ENCODE measurements around the gene CDRT15L2. TPM values are rescaled to one million over a fixed set of nuclear protein-coding genes. Genes with fewer than 3 reads are reported as not detected.
"Not testable (repeated sequence)": the region's sequence is repeated elsewhere in the genome, so short reads cannot be mapped to it uniquely, and the experiment has no call there.

CDRT15L2 gene
- total RNA-seq, 3 donors from 2014 or later (not counting 1 experiment from before 2014, with no cell fraction given), result not detected

DNA sequence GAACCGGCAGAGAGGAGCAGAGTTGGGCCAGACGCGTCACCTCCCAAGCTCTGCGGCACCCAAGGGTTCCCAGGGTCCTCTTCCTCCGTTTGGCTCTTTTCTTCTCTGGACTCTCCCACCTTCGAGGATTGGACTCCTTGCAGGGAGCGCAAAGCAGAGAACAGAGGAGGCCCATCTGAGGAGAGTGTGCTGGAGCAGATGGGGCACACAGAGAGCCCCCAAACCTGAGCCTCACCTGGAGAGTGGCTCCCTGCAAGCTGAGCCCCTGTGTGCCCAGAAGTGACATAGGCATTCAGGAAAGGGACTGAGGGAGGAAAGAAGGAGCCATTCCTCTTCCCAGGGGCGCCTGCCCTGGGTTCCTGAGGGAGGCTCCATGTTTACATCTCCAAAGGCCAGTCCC is 6.3 kb upstream of the CDRT15L2 start:
- H3K4me3 Mint-ChIP-seq; H3K36me3 Mint-ChIP-seq; H3K9me3 Mint-ChIP-seq; H3K27me3 Mint-ChIP-seq (ENCODE audit: low read depth in 2 of 2); H3K4me1 ChIP-seq (ENCODE audit: control insufficient read depth, insufficient read depth, low read length); H3K4me1 Mint-ChIP-seq; H3K9me3 ChIP-seq (ENCODE audit: control insufficient read depth, insufficient read depth, low read length); ATAC-seq; DNase-seq; H3K27ac Mint-ChIP-seq; H3K4me3 ChIP-seq (ENCODE audit: low read length); H3K27me3 ChIP-seq (ENCODE audit: control insufficient read depth, insufficient read depth, low read length); H3K27ac ChIP-seq (ENCODE audit: low read length); H3K36me3 ChIP-seq (ENCODE audit: control insufficient read depth, insufficient read depth, low read length); intact Hi-C loops (cut with micrococcal nuclease): not testable (repeated sequence)
- WGBS (ENCODE audit: insufficient coverage), result 88% methylated on average over 6 of the region's 8 CpGs

DNA sequence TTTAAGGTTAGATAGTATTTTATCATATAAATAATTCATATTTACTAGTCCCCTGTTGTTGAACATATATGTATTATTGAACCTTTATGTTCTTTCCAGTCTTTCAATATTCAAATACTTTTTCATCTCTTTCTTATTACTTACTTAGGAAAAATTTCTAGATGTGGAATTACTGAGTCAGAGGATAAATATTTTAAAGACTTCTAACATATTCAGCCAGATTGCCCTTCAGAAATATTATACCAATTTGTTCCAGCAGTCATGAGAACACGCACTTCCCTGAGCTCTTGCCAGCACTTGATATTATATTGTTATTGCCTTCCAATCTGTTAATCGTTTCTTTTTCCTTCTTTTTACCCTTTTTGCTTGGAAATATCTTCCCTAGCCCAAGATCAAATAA is 4.5 kb upstream of the CDRT15L2 start:
- ATAC-seq; H3K4me1 Mint-ChIP-seq; H3K27me3 ChIP-seq (ENCODE audit: control insufficient read depth, insufficient read depth, low read length); H3K27me3 Mint-ChIP-seq (ENCODE audit: low read depth in 2 of 2); H3K9me3 ChIP-seq (ENCODE audit: control insufficient read depth, insufficient read depth, low read length); H3K4me3 ChIP-seq (ENCODE audit: low read length); H3K27ac Mint-ChIP-seq; H3K9me3 Mint-ChIP-seq; H3K27ac ChIP-seq (ENCODE audit: low read length); H3K4me3 Mint-ChIP-seq; H3K36me3 ChIP-seq (ENCODE audit: control insufficient read depth, insufficient read depth, low read length); DNase-seq; intact Hi-C loops (cut with micrococcal nuclease); H3K4me1 ChIP-seq (ENCODE audit: control insufficient read depth, insufficient read depth, low read length); H3K36me3 Mint-ChIP-seq: not testable (repeated sequence)
- WGBS (ENCODE audit: insufficient coverage), result 100% methylated on average over 1 of the region's 2 CpGs

DNA sequence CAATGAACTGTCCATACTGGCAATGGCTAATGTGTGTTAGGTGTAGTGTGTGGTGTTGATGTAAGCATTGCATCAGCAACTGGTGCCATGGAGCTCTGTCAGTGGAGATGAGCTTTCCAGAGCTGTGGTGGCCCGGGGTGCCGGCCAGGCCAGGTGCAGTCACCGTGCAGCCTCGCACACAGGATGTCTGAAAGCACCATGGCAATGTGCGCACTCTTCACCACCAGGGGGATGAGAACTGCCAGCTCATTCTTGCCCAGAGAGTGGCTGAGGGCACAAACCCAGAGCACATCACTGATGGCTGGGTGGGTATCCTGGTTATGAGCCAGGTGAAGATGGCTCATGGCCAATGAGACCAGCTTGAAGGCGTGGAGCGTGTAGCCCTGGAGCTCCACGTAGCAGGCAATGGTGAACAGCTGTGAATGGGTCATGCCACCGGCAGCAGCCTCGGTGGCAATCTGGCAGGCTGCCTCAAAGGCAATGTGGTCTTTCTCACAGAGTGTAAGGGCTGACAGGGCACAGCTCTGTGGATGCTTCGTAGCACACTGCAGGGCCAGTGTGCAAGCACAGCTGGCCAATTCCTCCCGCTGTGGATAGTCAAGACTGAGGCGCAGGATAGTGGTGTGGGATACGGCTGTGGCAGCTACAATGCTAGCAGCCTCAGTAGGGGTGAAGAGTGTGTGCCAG is 4.5 kb downstream of the CDRT15L2 start:
- H3K4me1 ChIP-seq (ENCODE audit: control insufficient read depth, insufficient read depth, low read length); intact Hi-C loops (cut with micrococcal nuclease); H3K4me3 ChIP-seq (ENCODE audit: low read length); H3K9me3 ChIP-seq (ENCODE audit: control insufficient read depth, insufficient read depth, low read length); H3K27ac Mint-ChIP-seq; H3K36me3 ChIP-seq (ENCODE audit: control insufficient read depth, insufficient read depth, low read length); H3K4me1 Mint-ChIP-seq; H3K4me3 Mint-ChIP-seq; H3K36me3 Mint-ChIP-seq; H3K27ac ChIP-seq (ENCODE audit: low read length); H3K27me3 ChIP-seq (ENCODE audit: control insufficient read depth, insufficient read depth, low read length); H3K9me3 Mint-ChIP-seq; DNase-seq; H3K27me3 Mint-ChIP-seq (ENCODE audit: low read depth in 2 of 2): not testable (repeated sequence)
- ATAC-seq, result peak in 1 of 3 donors; percentile 32
- WGBS (ENCODE audit: insufficient coverage), result 96% methylated on average over 7 of the region's 14 CpGs

DNA sequence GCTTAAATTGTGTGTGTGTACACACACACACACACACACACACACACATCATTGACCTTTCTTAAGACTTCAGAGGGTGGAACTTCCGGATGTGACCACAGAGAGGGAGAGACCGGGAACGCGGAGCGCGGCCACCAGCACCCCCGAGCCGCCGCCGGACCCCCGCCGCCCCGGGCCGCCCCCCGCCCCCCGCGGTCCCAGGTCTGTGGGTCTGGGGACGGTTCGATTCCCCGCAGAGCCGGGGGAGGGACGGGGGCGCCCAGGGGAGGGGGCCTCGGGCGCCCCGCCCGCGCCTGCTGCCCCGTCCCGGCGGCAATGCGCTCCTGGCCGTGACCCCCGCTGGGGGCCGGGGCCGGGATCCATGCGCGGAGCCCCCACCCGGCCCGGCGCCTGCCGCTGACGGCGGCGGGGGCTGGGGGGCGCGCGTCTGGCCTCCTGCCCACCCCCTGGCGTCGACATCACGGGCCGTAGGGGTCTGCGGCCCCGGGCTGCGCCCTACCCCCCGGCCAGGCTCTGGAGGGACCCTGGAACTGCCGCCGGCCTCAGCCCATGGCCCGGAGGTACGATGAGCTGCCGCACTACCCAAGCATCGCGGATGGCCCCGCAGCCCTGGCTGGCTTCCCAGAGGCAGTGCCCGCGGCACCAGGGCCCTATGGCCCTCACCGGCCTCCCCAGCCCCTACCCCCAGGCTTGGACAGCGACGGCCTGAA is 9.4 kb downstream of the CDRT15L2 start:
- H3K4me1 Mint-ChIP-seq; intact Hi-C loops (cut with micrococcal nuclease); H3K27ac Mint-ChIP-seq; ATAC-seq; H3K4me1 ChIP-seq (ENCODE audit: control insufficient read depth, insufficient read depth, low read length); H3K9me3 ChIP-seq (ENCODE audit: control insufficient read depth, insufficient read depth, low read length); H3K9me3 Mint-ChIP-seq; DNase-seq; H3K27me3 Mint-ChIP-seq (ENCODE audit: low read depth in 2 of 2); H3K27ac ChIP-seq (ENCODE audit: low read length); H3K4me3 ChIP-seq (ENCODE audit: low read length); H3K27me3 ChIP-seq (ENCODE audit: control insufficient read depth, insufficient read depth, low read length); H3K36me3 ChIP-seq (ENCODE audit: control insufficient read depth, insufficient read depth, low read length); H3K36me3 Mint-ChIP-seq: not testable (repeated sequence)
- WGBS (ENCODE audit: insufficient coverage), result 26% methylated on average over 62 of the region's 69 CpGs
- peak overlapping the region; percentile 58 for H3K4me3 Mint-ChIP-seq

DNA sequence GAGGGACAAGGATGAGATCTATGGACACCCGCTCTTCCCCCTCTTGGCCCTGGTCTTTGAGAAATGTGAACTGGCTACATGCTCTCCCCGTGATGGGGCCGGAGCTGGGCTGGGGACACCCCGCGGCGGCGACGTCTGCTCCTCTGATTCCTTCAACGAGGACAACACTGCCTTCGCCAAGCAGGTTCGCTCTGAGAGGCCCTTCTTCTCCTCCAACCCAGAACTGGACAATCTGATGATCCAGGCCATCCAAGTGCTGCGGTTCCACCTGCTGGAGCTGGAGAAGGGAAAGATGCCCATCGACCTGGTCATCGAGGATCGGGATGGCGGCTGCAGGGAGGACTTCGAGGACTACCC is 9.9 kb downstream of the CDRT15L2 start:
- H3K36me3 ChIP-seq (ENCODE audit: control insufficient read depth, insufficient read depth, low read length); H3K4me3 ChIP-seq (ENCODE audit: low read length); intact Hi-C loops (cut with micrococcal nuclease); H3K27ac ChIP-seq (ENCODE audit: low read length); H3K36me3 Mint-ChIP-seq; H3K9me3 Mint-ChIP-seq; DNase-seq; H3K27me3 Mint-ChIP-seq (ENCODE audit: low read depth in 2 of 2); ATAC-seq; H3K27me3 ChIP-seq (ENCODE audit: control insufficient read depth, insufficient read depth, low read length); H3K9me3 ChIP-seq (ENCODE audit: control insufficient read depth, insufficient read depth, low read length); H3K27ac Mint-ChIP-seq; H3K4me1 ChIP-seq (ENCODE audit: control insufficient read depth, insufficient read depth, low read length); H3K4me1 Mint-ChIP-seq: not testable (repeated sequence)
- WGBS (ENCODE audit: insufficient coverage), result 94% methylated on average over 16 of the region's 17 CpGs
- peak overlapping the region; percentile 47 for H3K4me3 Mint-ChIP-seq

DNA sequence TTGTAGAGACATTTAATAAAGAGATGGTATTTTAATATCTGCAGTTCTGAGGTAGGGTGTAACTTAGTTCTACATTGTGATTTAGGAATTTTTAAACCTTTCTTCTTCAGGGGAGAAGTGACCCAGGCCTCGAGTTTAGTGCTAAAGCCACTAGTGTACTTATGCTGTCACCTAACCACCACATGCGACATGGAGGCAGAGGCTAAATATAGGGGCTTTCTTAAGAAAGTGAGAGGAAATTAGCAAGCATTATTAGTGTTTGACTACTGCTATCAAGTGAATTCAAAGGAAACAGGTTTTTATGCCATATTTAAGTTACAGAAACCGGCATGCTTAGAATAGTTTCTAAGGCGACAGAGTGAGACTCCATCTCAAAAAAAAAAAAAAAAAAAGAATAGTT is 11.5 kb downstream of the CDRT15L2 start:
- H3K36me3 Mint-ChIP-seq; H3K27me3 Mint-ChIP-seq (ENCODE audit: low read depth in 2 of 2); H3K4me1 ChIP-seq (ENCODE audit: control insufficient read depth, insufficient read depth, low read length); H3K9me3 Mint-ChIP-seq; H3K36me3 ChIP-seq (ENCODE audit: control insufficient read depth, insufficient read depth, low read length); H3K27ac ChIP-seq (ENCODE audit: low read length); H3K27ac Mint-ChIP-seq; intact Hi-C loops (cut with micrococcal nuclease); H3K4me3 Mint-ChIP-seq; H3K27me3 ChIP-seq (ENCODE audit: control insufficient read depth, insufficient read depth, low read length); H3K4me1 Mint-ChIP-seq; H3K9me3 ChIP-seq (ENCODE audit: control insufficient read depth, insufficient read depth, low read length); DNase-seq; H3K4me3 ChIP-seq (ENCODE audit: low read length): not testable (repeated sequence)
- ATAC-seq, result peak in 2 of 3 donors; percentile 26 to 43
- 52% methylated on average over 2 of the region's 4 CpGs for WGBS (ENCODE audit: insufficient coverage)

DNA sequence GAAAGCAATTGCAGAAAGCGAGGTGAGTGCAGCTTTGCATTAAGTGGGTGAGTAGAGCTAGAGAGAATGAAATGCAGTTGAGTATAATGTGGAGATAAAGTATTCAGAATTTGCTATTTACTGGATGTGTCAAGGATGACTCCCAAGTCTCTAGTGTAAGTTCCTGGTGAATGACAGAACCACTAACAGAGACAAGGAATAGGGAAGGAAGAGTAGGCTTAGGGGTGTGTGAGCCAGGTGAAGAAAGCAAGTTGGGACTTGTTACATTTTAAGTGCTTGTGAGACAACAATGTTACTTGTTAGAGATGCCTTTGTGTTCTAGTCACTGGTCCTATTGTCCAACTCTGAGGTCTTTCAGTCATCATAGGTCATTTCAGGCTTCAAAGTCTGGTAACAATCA is 26.0 kb downstream of the CDRT15L2 start:
- H3K9me3 ChIP-seq (ENCODE audit: control insufficient read depth, insufficient read depth, low read length); H3K9me3 Mint-ChIP-seq; H3K27me3 ChIP-seq (ENCODE audit: control insufficient read depth, insufficient read depth, low read length); H3K36me3 Mint-ChIP-seq; H3K27me3 Mint-ChIP-seq (ENCODE audit: low read depth in 2 of 2); H3K4me3 ChIP-seq (ENCODE audit: low read length); H3K36me3 ChIP-seq (ENCODE audit: control insufficient read depth, insufficient read depth, low read length); H3K4me3 Mint-ChIP-seq; H3K4me1 ChIP-seq (ENCODE audit: control insufficient read depth, insufficient read depth, low read length); ATAC-seq; H3K27ac ChIP-seq (ENCODE audit: low read length); H3K27ac Mint-ChIP-seq; H3K4me1 Mint-ChIP-seq; DNase-seq; intact Hi-C loops (cut with micrococcal nuclease): not testable (repeated sequence)
- 71% methylated on average over 1 of the region's 1 CpG for WGBS (ENCODE audit: insufficient coverage)

DNA sequence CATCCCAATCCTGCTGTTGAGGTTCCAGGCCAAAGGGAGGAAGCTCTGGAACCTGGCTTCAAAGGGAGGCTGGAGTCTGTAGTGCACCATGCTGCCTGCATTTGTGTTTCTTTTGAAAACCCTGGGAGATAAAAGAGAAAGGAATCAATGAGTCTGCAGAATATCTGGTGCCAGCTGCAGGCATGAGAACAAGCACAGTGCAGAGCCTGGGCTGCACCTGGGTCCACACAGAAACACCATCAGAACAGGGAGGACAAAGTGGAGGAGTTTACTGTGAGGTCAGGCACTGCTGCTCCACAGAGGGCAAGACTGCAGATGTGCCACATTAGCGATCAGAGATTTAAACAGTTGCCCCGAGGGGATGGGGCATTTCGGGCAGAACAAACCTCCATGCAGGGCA is 30.0 kb downstream of the CDRT15L2 start:
- no CpG with 5 or more reads among the region's 3 CpGs for WGBS (ENCODE audit: insufficient coverage)
- H3K4me3 Mint-ChIP-seq; intact Hi-C loops (cut with micrococcal nuclease); H3K36me3 ChIP-seq (ENCODE audit: control insufficient read depth, insufficient read depth, low read length); H3K9me3 ChIP-seq (ENCODE audit: control insufficient read depth, insufficient read depth, low read length); H3K9me3 Mint-ChIP-seq; H3K4me3 ChIP-seq (ENCODE audit: low read length); H3K27ac Mint-ChIP-seq; H3K4me1 ChIP-seq (ENCODE audit: control insufficient read depth, insufficient read depth, low read length); H3K27me3 ChIP-seq (ENCODE audit: control insufficient read depth, insufficient read depth, low read length); H3K27me3 Mint-ChIP-seq (ENCODE audit: low read depth in 2 of 2); H3K27ac ChIP-seq (ENCODE audit: low read length); H3K36me3 Mint-ChIP-seq; H3K4me1 Mint-ChIP-seq; DNase-seq: not testable (repeated sequence)
- peak in 1 of 3 donors; percentile 5 for ATAC-seq

All from natural killer cell (primary cell).